ENCODE measurements around the gene CBX7.
A peak's percentile ranks its signal among the peaks of the same experiment; 100 is the strongest.

CBX7 gene

DNA sequence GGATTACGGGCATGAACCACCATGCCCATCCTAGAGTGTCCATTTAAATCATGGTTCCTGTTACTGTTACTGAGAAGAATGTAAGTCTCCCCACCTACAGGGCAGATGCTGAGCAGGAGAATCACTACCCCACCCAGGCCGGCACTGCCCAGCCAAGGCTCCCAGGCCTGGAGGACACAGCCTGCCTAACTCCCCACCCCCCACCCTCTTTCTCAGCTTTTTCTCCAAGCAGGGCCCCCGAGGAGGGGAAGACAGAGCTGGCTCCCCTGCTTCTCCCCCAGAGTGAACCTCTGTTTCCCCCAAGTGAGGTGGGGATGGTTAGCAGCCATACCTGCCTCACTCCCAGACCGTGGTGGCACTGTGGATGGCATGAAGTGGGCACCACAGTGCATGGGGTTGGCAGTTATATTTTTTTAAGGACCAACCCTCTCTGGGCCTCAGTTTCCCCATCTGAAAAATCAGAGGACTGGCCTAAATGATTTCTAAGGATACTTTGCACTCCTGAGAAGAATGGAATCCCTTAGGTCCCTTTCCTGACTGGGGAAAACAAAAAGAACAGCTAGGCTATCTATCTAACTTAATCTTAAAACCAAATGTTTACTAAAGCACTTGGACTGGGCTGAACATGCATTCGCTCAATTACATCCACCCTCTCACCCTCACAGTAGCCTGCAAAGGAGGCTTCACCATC is 5.0 kb downstream of the CBX7 start:
- Histone ChIP-seq H3K9me3 (ENCODE audit: control insufficient read depth in 2 of 2, low read length in 2 of 2) (no peaks in the 10 kb centered on the region), H3K36me3 (ENCODE audit: control insufficient read depth in 2 of 2, insufficient read depth in 2 of 2, low read length in 2 of 2) (peaks cover 0 to 2% of the 10 kb centered on the region in 2 donors), H3K27ac (ENCODE audit: low read depth in 2 of 2, low read length in 2 of 2) (peak overlapping the region in 1 of 2 donors; percentile 16), H3K4me3 (ENCODE audit: low read length in 2 of 2) (no peak overlapping the region), H3K27me3 (ENCODE audit: control insufficient read depth in 2 of 2, insufficient read depth in 2 of 2, low read length in 2 of 2) (no peaks in the 10 kb centered on the region), H3K4me1 (ENCODE audit: control insufficient read depth in 2 of 2, insufficient read depth in 2 of 2, low read length in 2 of 2) (peaks cover 31 to 50% of the 10 kb centered on the region in 2 donors), H3K9ac (ENCODE audit: low read depth in 1 of 2, low read length in 2 of 2) (no peak overlapping the region)

DNA sequence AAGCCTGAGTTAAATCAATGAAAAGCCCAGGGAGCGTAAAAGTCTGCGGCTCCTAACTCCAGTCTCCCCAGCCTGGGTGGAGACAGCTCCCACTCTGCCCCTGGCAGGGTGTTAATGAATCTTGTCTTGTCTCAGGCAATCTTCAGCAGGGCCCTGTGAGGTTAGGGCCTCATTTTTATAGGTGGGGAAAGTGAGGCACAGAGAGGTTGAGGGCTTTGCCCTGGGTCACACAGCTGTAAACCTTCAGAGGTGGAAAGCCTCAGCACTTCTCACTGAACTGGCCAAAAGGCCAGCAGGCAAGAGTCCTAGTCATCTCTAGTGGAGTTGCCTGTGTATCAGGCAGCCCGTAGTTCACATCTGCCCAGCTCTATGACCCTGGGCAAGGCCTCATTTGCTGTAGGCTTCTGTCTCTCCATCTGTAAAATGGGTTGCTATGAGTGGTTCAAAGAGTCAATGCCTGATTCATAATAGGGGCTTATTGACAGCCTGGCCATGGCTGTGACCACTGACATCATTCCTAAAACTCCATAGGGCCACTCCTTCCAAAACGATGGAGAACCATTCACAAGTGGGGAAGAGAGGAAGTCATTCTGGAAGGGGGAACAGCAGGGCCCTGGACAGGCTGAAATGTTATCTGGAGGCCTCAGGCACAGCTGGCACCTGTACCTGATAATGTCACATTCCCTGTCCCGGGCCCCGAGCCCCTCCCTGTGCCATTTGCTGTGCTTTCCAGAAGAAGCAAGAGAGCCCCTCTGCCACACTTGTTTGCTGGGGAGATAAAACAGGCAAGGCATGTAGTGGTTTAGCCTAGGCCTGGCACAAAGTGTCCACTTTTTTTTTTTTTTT is 6.0 kb downstream of the CBX7 start:
- Histone ChIP-seq H3K4me1 (ENCODE audit: control insufficient read depth in 2 of 2, insufficient read depth in 2 of 2, low read length in 2 of 2) (peaks cover 28 to 47% of the 10 kb centered on the region in 2 donors), H3K9ac (ENCODE audit: low read depth in 1 of 2, low read length in 2 of 2) (peak overlapping the region; percentile 61 to 75), H3K27me3 (ENCODE audit: control insufficient read depth in 2 of 2, insufficient read depth in 2 of 2, low read length in 2 of 2) (no peaks in the 10 kb centered on the region), H3K9me3 (ENCODE audit: control insufficient read depth in 2 of 2, low read length in 2 of 2) (no peaks in the 10 kb centered on the region), H3K4me3 (ENCODE audit: low read length in 2 of 2) (peak overlapping the region; percentile 65 to 68), H3K36me3 (ENCODE audit: control insufficient read depth in 2 of 2, insufficient read depth in 2 of 2, low read length in 2 of 2) (peaks cover 0 to 2% of the 10 kb centered on the region in 2 donors), H3K27ac (ENCODE audit: low read depth in 2 of 2, low read length in 2 of 2) (peak overlapping the region; percentile 89 to 90)

- Histone ChIP-seq H3K9me3 (ENCODE audit: control insufficient read depth in 2 of 2, low read length in 2 of 2) (no peaks in the 10 kb centered on the region), H3K27ac (ENCODE audit: low read depth in 2 of 2, low read length in 2 of 2) (peak overlapping the region; percentile 54 to 90), H3K27me3 (ENCODE audit: control insufficient read depth in 2 of 2, insufficient read depth in 2 of 2, low read length in 2 of 2) (no peaks in the 10 kb centered on the region), H3K4me1 (ENCODE audit: control insufficient read depth in 2 of 2, insufficient read depth in 2 of 2, low read length in 2 of 2) (peaks cover 28 to 32% of the 10 kb centered on the region in 2 donors), H3K36me3 (ENCODE audit: control insufficient read depth in 2 of 2, insufficient read depth in 2 of 2, low read length in 2 of 2) (peaks cover 0 to 2% of the 10 kb centered on the region in 2 donors), H3K9ac (ENCODE audit: low read depth in 1 of 2, low read length in 2 of 2) (peak overlapping the region; percentile 75 to 93), H3K4me3 (ENCODE audit: low read length in 2 of 2) (peak overlapping the region; percentile 79 to 90)
Measured at GRCh38 chr22:39144101-39144767, 8.2 kb downstream of the CBX7 start.

- Histone ChIP-seq H3K27ac (ENCODE audit: low read depth in 2 of 2, low read length in 2 of 2) (no peak overlapping the region), H3K9ac (ENCODE audit: low read depth in 1 of 2, low read length in 2 of 2) (no peak overlapping the region), H3K4me1 (ENCODE audit: control insufficient read depth in 2 of 2, insufficient read depth in 2 of 2, low read length in 2 of 2) (peaks cover 19 to 25% of the 10 kb centered on the region in 2 donors), H3K4me3 (ENCODE audit: low read length in 2 of 2) (no peak overlapping the region), H3K9me3 (ENCODE audit: control insufficient read depth in 2 of 2, low read length in 2 of 2) (no peaks in the 10 kb centered on the region), H3K27me3 (ENCODE audit: control insufficient read depth in 2 of 2, insufficient read depth in 2 of 2, low read length in 2 of 2) (no peaks in the 10 kb centered on the region), H3K36me3 (ENCODE audit: control insufficient read depth in 2 of 2, insufficient read depth in 2 of 2, low read length in 2 of 2) (peaks cover 0 to 2% of the 10 kb centered on the region in 2 donors)
Measured at GRCh38 chr22:39142088-39142680, 10.3 kb downstream of the CBX7 start.

DNA sequence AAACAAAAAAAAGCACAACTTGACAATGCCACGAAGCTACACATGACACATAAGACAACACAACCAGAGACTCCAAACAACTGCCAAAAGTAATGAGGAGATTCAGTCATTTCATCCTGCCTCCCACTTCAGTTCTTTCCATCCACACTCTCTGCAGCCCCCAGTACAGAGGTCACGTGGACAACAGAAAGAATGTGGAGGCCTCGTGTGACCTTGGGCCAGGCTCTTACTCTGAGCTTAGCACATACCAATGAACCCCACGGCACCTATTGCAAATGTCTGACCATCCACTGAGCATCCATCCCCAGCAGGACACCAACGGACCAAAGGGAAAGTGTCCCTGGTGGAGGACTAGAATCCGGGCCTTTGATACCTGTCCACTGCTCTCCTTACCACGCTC is 12.5 kb downstream of the CBX7 start:
- Histone ChIP-seq H3K4me3 (ENCODE audit: low read length in 2 of 2) (no peak overlapping the region), H3K4me1 (ENCODE audit: control insufficient read depth in 2 of 2, insufficient read depth in 2 of 2, low read length in 2 of 2) (peaks cover 10 to 12% of the 10 kb centered on the region in 2 donors), H3K9me3 (ENCODE audit: control insufficient read depth in 2 of 2, low read length in 2 of 2) (no peaks in the 10 kb centered on the region), H3K9ac (ENCODE audit: low read depth in 1 of 2, low read length in 2 of 2) (no peak overlapping the region), H3K27me3 (ENCODE audit: control insufficient read depth in 2 of 2, insufficient read depth in 2 of 2, low read length in 2 of 2) (no peaks in the 10 kb centered on the region), H3K36me3 (ENCODE audit: control insufficient read depth in 2 of 2, insufficient read depth in 2 of 2, low read length in 2 of 2) (peaks cover 0 to 2% of the 10 kb centered on the region in 2 donors), H3K27ac (ENCODE audit: low read depth in 2 of 2, low read length in 2 of 2) (no peak overlapping the region)

DNA sequence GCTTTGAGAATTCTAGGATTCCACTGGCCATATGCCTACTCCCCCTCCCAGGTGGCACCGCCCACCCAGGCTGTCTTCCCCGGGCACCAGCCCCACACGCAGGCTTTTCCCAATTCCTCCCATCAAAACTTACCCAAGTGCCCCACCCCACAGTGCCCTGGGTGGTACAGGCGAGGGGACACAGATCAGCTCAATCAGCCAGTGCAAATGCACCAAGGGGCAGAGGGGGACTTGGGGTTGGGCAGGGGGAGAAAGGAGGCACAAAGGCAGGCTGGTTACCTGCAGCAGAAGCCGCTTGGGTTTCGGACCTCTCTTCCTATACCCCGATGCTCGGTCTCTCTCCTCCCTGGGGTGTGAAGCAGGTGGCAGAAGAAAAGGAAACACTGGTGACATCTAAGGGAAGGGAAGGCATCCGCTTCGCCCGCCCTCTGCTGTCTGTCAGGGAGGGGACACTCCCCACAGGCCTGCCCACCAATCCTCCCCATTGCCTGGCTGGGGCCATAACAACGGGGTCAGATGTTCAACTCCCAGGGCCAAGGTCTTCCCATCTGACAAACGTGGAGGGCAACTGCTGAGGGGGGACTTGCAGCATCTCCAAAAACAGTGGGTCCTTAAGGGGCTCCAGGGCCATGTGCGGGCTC is 14.0 kb downstream of the CBX7 start:
- no peak overlapping the region for H3K4me3 ChIP-seq (ENCODE audit: low read length in 2 of 2)
- H3K27ac ChIP-seq (ENCODE audit: low read depth in 2 of 2, low read length in 2 of 2), result no peak overlapping the region
- H3K9ac ChIP-seq (ENCODE audit: low read depth in 1 of 2, low read length in 2 of 2), result no peak overlapping the region
- H3K4me1 ChIP-seq (ENCODE audit: control insufficient read depth in 2 of 2, insufficient read depth in 2 of 2, low read length in 2 of 2), result no peaks in the 10 kb centered on the region
- no peaks in the 10 kb centered on the region for H3K9me3 ChIP-seq (ENCODE audit: control insufficient read depth in 2 of 2, low read length in 2 of 2)
- no peaks in the 10 kb centered on the region for H3K27me3 ChIP-seq (ENCODE audit: control insufficient read depth in 2 of 2, insufficient read depth in 2 of 2, low read length in 2 of 2)
- peaks cover under 1 to 5% of the 10 kb centered on the region in 2 donors for H3K36me3 ChIP-seq (ENCODE audit: control insufficient read depth in 2 of 2, insufficient read depth in 2 of 2, low read length in 2 of 2)

DNA sequence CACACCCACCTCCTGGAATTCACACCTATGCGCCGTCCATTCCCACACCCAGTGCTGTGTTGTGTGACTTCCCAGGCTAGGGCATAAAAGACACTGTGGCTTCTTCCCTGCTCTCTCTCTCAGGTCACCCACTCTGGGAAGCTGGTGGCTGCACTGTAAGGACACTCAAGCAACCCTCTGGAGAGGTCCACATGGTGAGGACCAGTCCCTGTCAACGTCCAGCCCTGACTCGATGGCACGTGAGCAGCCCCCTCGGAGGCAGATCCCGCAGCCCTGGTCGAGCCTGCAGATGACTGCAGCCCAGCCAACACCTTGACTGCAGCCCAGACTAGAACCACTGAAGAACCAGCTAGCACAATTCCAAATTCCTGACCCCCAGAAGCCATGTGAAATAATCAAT is 16.2 kb downstream of the CBX7 start:
- Histone ChIP-seq H3K4me1 (ENCODE audit: control insufficient read depth in 2 of 2, insufficient read depth in 2 of 2, low read length in 2 of 2) (peaks cover under 1 to 2% of the 10 kb centered on the region in 2 donors), H3K27me3 (ENCODE audit: control insufficient read depth in 2 of 2, insufficient read depth in 2 of 2, low read length in 2 of 2) (no peaks in the 10 kb centered on the region), H3K36me3 (ENCODE audit: control insufficient read depth in 2 of 2, insufficient read depth in 2 of 2, low read length in 2 of 2) (peaks cover 7 to 11% of the 10 kb centered on the region in 2 donors), H3K27ac (ENCODE audit: low read depth in 2 of 2, low read length in 2 of 2) (no peak overlapping the region), H3K9me3 (ENCODE audit: control insufficient read depth in 2 of 2, low read length in 2 of 2) (no peaks in the 10 kb centered on the region), H3K4me3 (ENCODE audit: low read length in 2 of 2) (no peak overlapping the region), H3K9ac (ENCODE audit: low read depth in 1 of 2, low read length in 2 of 2) (no peak overlapping the region)

DNA sequence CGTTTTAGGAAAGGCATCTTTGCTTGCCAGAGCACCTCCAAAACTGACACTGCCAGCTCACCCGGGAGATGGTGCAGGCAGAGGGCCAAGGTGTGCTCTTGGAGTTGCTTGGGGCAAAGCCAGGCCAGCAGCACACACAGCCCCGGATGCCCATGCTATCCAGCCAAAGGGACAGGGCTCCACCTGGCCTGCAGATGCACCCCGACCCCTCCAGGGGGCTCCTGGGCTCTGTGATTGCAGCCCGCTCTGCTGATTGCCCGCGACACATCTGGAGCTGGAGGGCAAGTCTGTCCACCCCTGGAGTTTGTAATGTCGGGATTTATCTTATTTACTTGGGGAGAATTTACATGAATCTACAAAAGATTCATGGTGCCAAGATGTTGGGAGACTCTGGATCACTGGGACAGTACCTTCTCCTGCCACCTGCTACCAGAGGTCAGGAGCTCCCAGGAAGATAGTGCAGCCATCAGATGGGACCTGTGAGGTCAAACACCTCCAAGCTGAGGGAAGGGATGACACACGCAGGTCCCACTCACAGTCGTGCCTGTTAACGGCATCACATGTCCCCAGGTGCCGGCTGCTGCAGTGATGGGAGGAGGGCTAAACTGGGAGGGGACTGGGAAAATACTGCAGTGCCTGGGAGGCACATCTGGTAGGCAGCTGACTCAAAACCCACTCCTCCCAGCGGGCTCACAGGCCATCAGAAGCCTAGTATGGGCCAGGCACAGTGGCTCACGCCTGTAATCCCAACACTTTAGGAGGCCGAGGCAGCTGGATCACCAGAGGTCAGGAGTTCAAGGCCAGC is 17.2 kb downstream of the CBX7 start:
- H3K9ac ChIP-seq (ENCODE audit: low read depth in 1 of 2, low read length in 2 of 2), result no peak overlapping the region
- H3K4me3 ChIP-seq (ENCODE audit: low read length in 2 of 2), result no peak overlapping the region
- H3K36me3 ChIP-seq (ENCODE audit: control insufficient read depth in 2 of 2, insufficient read depth in 2 of 2, low read length in 2 of 2), result peaks cover 7 to 10% of the 10 kb centered on the region in 2 donors
- H3K9me3 ChIP-seq (ENCODE audit: control insufficient read depth in 2 of 2, low read length in 2 of 2), result no peaks in the 10 kb centered on the region
- H3K27ac ChIP-seq (ENCODE audit: low read depth in 2 of 2, low read length in 2 of 2), result no peak overlapping the region
- H3K4me1 ChIP-seq (ENCODE audit: control insufficient read depth in 2 of 2, insufficient read depth in 2 of 2, low read length in 2 of 2), result peaks cover 2% of the 10 kb centered on the region in 2 donors
- H3K27me3 ChIP-seq (ENCODE audit: control insufficient read depth in 2 of 2, insufficient read depth in 2 of 2, low read length in 2 of 2), result no peaks in the 10 kb centered on the region
